ENCODE results near the gene HOOK2. TPM values are rescaled to one million over a fixed set of nuclear protein-coding genes. Genes with fewer than 3 reads are reported as not detected.

Gene HOOK2
- total RNA-seq, 1 donor from 2014 or later = 25.9 TPM

- H4K20me1 ChIP-seq (ENCODE audit: insufficient read depth, low read length) = peaks cover 11% of the 10 kb centered on the region
- peaks cover 2% of the 10 kb centered on the region for H3K36me3 Mint-ChIP-seq (ENCODE audit: low read depth, unreplicated experiment)
- peak overlapping the region; percentile 53 for H3K27ac Mint-ChIP-seq (ENCODE audit: unreplicated experiment)
- H3K9ac ChIP-seq (ENCODE audit: low read length) = peak overlapping the region; percentile 85
- peaks cover 6% of the 10 kb centered on the region for H3K4me1 Mint-ChIP-seq (ENCODE audit: low read depth, unreplicated experiment)
- H3K36me3 ChIP-seq (ENCODE audit: insufficient read depth, low read length) = no peaks in the 10 kb centered on the region
- peaks cover 14% of the 10 kb centered on the region for H3K79me2 ChIP-seq (ENCODE audit: insufficient read depth, low read length)
- DNase-seq (ENCODE audit: low read depth) = no peak
- H3K27me3 ChIP-seq (ENCODE audit: insufficient read depth, low read length) = no peaks in the 10 kb centered on the region
- peaks cover 7% of the 10 kb centered on the region for H3K27me3 Mint-ChIP-seq (ENCODE audit: low read depth, unreplicated experiment)
- peak overlapping the region; percentile 88 for H3K4me3 Mint-ChIP-seq (ENCODE audit: unreplicated experiment)
- no peaks in the 10 kb centered on the region for H3K9me3 ChIP-seq (ENCODE audit: insufficient read depth, low read depth, low read length)
- no peak overlapping the region for H3K27ac ChIP-seq (ENCODE audit: low read depth, low read length)
- FAIRE-seq = no peak
- peak overlapping the region; percentile 91 for H2AFZ ChIP-seq (ENCODE audit: low read depth, low read length)
- peak overlapping the region; percentile 82 for H3K4me3 ChIP-seq (ENCODE audit: insufficient read depth, low read depth, low read length)
- H3K4me1 ChIP-seq (ENCODE audit: insufficient read depth, low read length) = peaks cover 24% of the 10 kb centered on the region
- TF ChIP-seq CTCF (IDR thresholded peaks at IDR 0.05; ENCODE audit: insufficient read depth, low read depth, low read length) (no peak), EZH2 (IDR thresholded peaks at IDR 0.05; ENCODE audit: insufficient read depth, low read length) (peak; percentile 37)
- H3K9me3 Mint-ChIP-seq (ENCODE audit: unreplicated experiment) = no peaks in the 10 kb centered on the region
- H3K4me2 ChIP-seq (ENCODE audit: low read length) = peak overlapping the region; percentile 95
Measured at GRCh38 chr19:12800923-12801465, 25.6 kb upstream of the HOOK2 start.

- H3K9me3 Mint-ChIP-seq (ENCODE audit: unreplicated experiment) = no peaks in the 10 kb centered on the region
- no peak overlapping the region for H2AFZ ChIP-seq (ENCODE audit: low read depth, low read length)
Measured at GRCh38 chr19:12800466-12800770, 25.1 kb upstream of the HOOK2 start.

More at GRCh38 chr19:12800466-12800770, 25.1 kb upstream of the HOOK2 start:
- H3K36me3 ChIP-seq (ENCODE audit: insufficient read depth, low read length) = no peaks in the 10 kb centered on the region
- H3K4me2 ChIP-seq (ENCODE audit: low read length) = peak overlapping the region; percentile 95
- FAIRE-seq (no peak), DNase-seq (ENCODE audit: low read depth) (no peak)
- H3K4me1 Mint-ChIP-seq (ENCODE audit: low read depth, unreplicated experiment) = peaks cover 10% of the 10 kb centered on the region
- no peak overlapping the region for H3K27ac Mint-ChIP-seq (ENCODE audit: unreplicated experiment)
- no peak overlapping the region for H3K27ac ChIP-seq (ENCODE audit: low read depth, low read length)
- H3K27me3 ChIP-seq (ENCODE audit: insufficient read depth, low read length) = no peaks in the 10 kb centered on the region
- peaks cover 14% of the 10 kb centered on the region for H3K79me2 ChIP-seq (ENCODE audit: insufficient read depth, low read length)
- H3K9me3 ChIP-seq (ENCODE audit: insufficient read depth, low read depth, low read length) = no peaks in the 10 kb centered on the region
- peaks cover 2% of the 10 kb centered on the region for H3K36me3 Mint-ChIP-seq (ENCODE audit: low read depth, unreplicated experiment)
- peak overlapping the region; percentile 88 for H3K4me3 Mint-ChIP-seq (ENCODE audit: unreplicated experiment)
- peak overlapping the region; percentile 82 for H3K4me3 ChIP-seq (ENCODE audit: insufficient read depth, low read depth, low read length)
- peaks cover 11% of the 10 kb centered on the region for H4K20me1 ChIP-seq (ENCODE audit: insufficient read depth, low read length)
- TF ChIP-seq EZH2 (IDR thresholded peaks at IDR 0.05; ENCODE audit: insufficient read depth, low read length) (no peak), CTCF (IDR thresholded peaks at IDR 0.05; ENCODE audit: insufficient read depth, low read depth, low read length) (no peak)
- peaks cover 24% of the 10 kb centered on the region for H3K4me1 ChIP-seq (ENCODE audit: insufficient read depth, low read length)
- H3K27me3 Mint-ChIP-seq (ENCODE audit: low read depth, unreplicated experiment) = peaks cover 7% of the 10 kb centered on the region
- peak overlapping the region; percentile 85 for H3K9ac ChIP-seq (ENCODE audit: low read length)

All from astrocyte (in vitro differentiated cells and primary cell).